IPS-15b (cell line): ENCODE measurements around the gene ABI3BP.

Experiments used
- H3K27me3 ChIP-seq: one replicate; pipeline ENCODE4 v1.6.1; 2013; ENCODE audit warnings: low read length; ENCODE audit not compliant: control insufficient read depth, insufficient read depth
- H3K36me3 ChIP-seq: one replicate; pipeline ENCODE4 v1.6.1; 2013; ENCODE audit warnings: low read length; ENCODE audit not compliant: control insufficient read depth, insufficient read depth
- H3K4me1 ChIP-seq: one replicate; pipeline ENCODE4 v1.6.1; 2013; ENCODE audit warnings: mild to moderate bottlenecking, low read length; ENCODE audit not compliant: control insufficient read depth, insufficient read depth
- H3K4me3 ChIP-seq: one replicate; pipeline ENCODE4 v1.5.1; 2013; ENCODE audit warnings: low read depth, low read length
- H3K9ac ChIP-seq: one replicate; pipeline ENCODE4 v1.6.1; 2013; ENCODE audit warnings: low read depth, mild to moderate bottlenecking, low read length
- H3K9me3 ChIP-seq: one replicate; pipeline ENCODE4 v1.6.1; 2013; ENCODE audit warnings: mild to moderate bottlenecking, low read length; ENCODE audit not compliant: control insufficient read depth, insufficient read depth

The ABI3BP gene

DNA sequence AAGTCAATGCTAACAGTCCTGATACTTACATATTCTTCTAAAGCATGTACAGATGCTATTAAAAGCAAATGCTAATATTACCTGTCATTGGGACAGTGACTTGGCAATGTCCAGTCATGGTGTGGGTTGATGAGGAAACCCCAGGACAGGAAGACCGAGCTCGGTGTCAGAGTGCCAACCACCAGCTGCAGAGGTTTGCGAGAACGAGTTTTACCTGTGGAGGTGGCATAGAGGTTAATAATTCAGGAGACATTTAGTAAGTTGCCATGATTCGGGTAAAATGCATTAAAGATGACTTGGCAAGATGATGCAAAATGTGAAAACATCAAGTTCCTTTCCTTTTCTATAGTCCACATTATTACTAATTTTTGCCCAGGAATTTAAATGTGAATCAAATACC lies 94.5 kb downstream of the ABI3BP start:
- Histone ChIP-seq H3K9me3 (no peaks in the 10 kb centered on the region), H3K9ac (no peak overlapping the region), H3K4me3 (no peak overlapping the region), H3K4me1 (no peaks in the 10 kb centered on the region), H3K27me3 (no peaks in the 10 kb centered on the region), H3K36me3 (no peaks in the 10 kb centered on the region)

GRCh38 chr3:100896994-100897393 lies 96.2 kb downstream of the ABI3BP start:
- Histone ChIP-seq H3K9me3 (no peaks in the 10 kb centered on the region), H3K9ac (no peak overlapping the region), H3K27me3 (no peaks in the 10 kb centered on the region), H3K4me3 (no peak overlapping the region), H3K4me1 (no peaks in the 10 kb centered on the region), H3K36me3 (no peaks in the 10 kb centered on the region)

- no peaks in the 10 kb centered on the region for H3K4me1 ChIP-seq
- H3K36me3 ChIP-seq, result no peaks in the 10 kb centered on the region
- no peaks in the 10 kb centered on the region for H3K27me3 ChIP-seq
- H3K9ac ChIP-seq, result no peak overlapping the region
- no peak overlapping the region for H3K4me3 ChIP-seq
- H3K9me3 ChIP-seq, result no peaks in the 10 kb centered on the region
Measured at GRCh38 chr3:100893590-100893989, 99.6 kb downstream of the ABI3BP start.

DNA sequence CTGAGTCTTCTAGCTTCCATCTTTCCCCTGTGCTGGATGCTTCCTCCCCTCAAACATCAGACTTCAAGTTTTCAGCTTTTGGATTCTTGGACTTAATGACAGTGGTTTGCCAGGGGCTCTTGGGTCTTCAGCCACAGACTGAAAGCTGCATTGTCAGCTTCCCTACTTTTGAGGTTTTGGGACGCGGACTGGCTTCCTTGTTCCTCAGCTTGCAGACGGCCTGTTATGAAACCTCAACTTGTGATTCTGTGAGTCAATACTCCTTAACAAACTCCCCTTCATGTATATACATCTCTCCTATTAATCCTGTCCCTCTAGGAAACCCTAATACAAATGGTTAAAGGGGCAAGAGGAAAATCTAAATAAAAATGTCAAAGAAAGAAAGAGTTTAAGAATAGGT lies 100.1 kb downstream of the ABI3BP start:
- no peaks in the 10 kb centered on the region for H3K36me3 ChIP-seq
- H3K4me1 ChIP-seq, result no peaks in the 10 kb centered on the region
- H3K27me3 ChIP-seq, result no peaks in the 10 kb centered on the region
- H3K9me3 ChIP-seq, result no peaks in the 10 kb centered on the region
- no peak overlapping the region for H3K4me3 ChIP-seq
- H3K9ac ChIP-seq, result no peak overlapping the region

GRCh38 chr3:100891827-100892226 lies 101.4 kb downstream of the ABI3BP start:
- Histone ChIP-seq H3K36me3 (no peaks in the 10 kb centered on the region), H3K4me3 (no peak overlapping the region), H3K4me1 (no peaks in the 10 kb centered on the region), H3K9me3 (no peaks in the 10 kb centered on the region), H3K27me3 (no peaks in the 10 kb centered on the region), H3K9ac (no peak overlapping the region)

DNA sequence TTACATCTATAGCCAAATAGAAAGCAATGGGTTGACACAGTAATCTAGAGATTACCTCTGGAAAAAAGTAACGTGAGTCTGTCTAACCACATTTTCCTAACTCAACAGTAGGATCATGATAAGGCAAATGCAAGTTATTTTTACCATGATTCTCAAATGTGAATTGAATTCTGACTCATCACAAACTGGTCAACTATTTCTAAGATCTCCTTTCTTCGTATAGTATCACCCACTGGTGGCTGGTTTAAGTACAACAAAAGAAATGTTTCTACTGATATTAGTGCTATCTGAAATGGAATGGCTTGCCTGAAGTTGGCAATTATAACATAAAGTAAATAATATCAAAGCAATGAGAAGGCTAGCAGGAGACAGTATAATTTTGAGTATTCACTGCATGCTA lies 102.2 kb downstream of the ABI3BP start:
- Histone ChIP-seq H3K4me1 (no peaks in the 10 kb centered on the region), H3K27me3 (no peaks in the 10 kb centered on the region), H3K36me3 (no peaks in the 10 kb centered on the region), H3K9ac (no peak overlapping the region), H3K9me3 (no peaks in the 10 kb centered on the region), H3K4me3 (no peak overlapping the region)

GRCh38 chr3:100888881-100889280 lies 104.3 kb downstream of the ABI3BP start:
- Histone ChIP-seq H3K27me3 (no peaks in the 10 kb centered on the region), H3K4me1 (no peaks in the 10 kb centered on the region), H3K9me3 (no peaks in the 10 kb centered on the region), H3K4me3 (no peak overlapping the region), H3K9ac (no peak overlapping the region), H3K36me3 (no peaks in the 10 kb centered on the region)

GRCh38 chr3:100882571-100882984 lies 110.6 kb downstream of the ABI3BP start:
- Histone ChIP-seq H3K9ac (no peak overlapping the region), H3K4me3 (no peak overlapping the region), H3K4me1 (no peaks in the 10 kb centered on the region), H3K9me3 (no peaks in the 10 kb centered on the region), H3K36me3 (no peaks in the 10 kb centered on the region), H3K27me3 (no peaks in the 10 kb centered on the region)

DNA sequence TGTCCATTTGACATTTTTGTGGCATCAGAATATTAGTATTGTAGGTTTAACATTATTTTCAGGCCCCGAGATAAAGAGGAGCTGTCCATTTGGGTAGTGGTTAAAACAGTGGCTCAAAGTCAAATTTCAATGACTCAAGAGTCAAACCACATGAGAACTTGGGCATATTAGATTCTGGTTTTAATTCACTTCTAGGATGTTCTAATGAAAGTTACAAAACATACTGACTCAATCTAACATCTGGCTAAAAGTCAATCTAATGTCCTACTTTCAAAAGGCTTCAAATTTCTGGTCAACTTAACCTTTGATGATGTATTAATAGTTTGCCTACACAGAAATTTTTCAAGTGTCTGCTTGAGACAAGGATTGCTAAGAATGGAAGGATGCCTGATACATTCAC lies 112.4 kb downstream of the ABI3BP start:
- H3K9me3 ChIP-seq, result no peaks in the 10 kb centered on the region
- no peak overlapping the region for H3K4me3 ChIP-seq
- no peaks in the 10 kb centered on the region for H3K4me1 ChIP-seq
- no peaks in the 10 kb centered on the region for H3K36me3 ChIP-seq
- H3K27me3 ChIP-seq, result no peaks in the 10 kb centered on the region
- H3K9ac ChIP-seq, result no peak overlapping the region

DNA sequence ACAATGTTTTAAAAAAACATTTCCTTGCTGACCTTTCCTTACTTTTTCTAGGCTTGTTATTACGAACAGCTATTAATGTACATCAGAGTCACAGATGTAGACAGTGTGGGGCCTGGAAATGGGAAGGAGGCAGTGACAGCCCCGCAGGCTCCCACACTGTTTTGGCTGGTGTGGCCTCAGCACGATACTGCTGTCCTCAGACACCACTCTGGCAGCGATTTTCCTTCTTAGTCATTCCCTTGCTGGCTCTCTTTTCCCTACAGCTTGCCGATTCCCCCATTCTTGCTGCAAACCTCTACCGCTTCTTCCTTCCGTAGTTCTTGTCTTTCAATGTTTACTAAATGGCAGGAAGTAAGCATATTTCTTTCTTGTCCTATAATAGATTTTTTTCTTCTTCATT lies 113.1 kb downstream of the ABI3BP start:
- H3K9me3 ChIP-seq, result no peaks in the 10 kb centered on the region
- no peaks in the 10 kb centered on the region for H3K4me1 ChIP-seq
- H3K9ac ChIP-seq, result no peak overlapping the region
- H3K4me3 ChIP-seq, result no peak overlapping the region
- H3K36me3 ChIP-seq, result no peaks in the 10 kb centered on the region
- no peaks in the 10 kb centered on the region for H3K27me3 ChIP-seq

DNA sequence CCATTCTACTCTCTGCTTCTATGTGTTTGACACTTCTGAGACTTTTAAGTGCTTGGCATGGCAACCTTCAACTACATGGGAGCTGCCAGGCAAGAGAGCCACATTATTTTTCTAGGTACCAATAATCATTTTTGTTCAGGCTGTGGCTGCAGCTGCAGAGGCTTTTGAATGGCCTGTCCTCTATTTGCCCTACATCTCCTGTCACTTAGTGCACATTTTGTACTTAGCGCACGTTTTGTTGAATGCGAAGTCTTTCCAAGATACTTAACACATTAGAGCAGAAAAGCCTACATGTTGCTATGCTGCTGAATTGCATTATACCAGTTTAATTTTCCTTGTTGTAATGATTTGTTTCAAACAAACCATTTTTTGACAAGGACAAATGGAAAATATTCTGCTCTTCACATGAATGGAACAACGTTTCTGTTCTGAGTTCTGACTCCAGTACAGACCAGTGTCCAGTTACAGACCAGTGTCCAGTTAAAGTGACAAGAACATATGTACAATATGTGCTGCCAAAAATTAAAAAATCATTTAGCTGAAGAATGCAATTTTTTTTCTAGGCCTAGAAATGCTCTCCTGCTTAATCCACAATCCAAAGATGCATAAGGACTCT lies 113.9 kb downstream of the ABI3BP start:
- no peaks in the 10 kb centered on the region for H3K9me3 ChIP-seq
- H3K4me3 ChIP-seq, result no peak overlapping the region
- no peaks in the 10 kb centered on the region for H3K36me3 ChIP-seq
- no peaks in the 10 kb centered on the region for H3K4me1 ChIP-seq
- no peaks in the 10 kb centered on the region for H3K27me3 ChIP-seq
- H3K9ac ChIP-seq, result no peak overlapping the region

DNA sequence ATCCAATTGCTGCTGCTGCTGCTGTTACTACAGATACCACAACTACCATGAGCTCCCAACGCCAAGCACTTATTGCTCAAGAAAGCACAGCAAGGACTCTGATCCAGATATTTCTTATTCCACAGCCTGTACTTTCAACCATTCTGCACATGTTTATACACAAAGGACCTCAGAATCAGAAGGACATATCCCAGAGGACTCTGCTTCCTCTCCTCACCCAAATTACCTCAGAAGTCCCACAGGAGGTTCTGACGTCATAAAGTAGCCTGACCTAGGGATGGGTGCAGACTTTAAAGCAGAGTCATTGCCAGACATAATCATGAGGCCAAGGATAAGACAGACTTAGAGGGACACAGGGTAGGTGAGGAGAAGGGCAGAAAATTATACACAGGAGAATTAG lies 115.9 kb downstream of the ABI3BP start:
- Histone ChIP-seq H3K9ac (no peak overlapping the region), H3K36me3 (no peaks in the 10 kb centered on the region), H3K9me3 (no peaks in the 10 kb centered on the region), H3K27me3 (no peaks in the 10 kb centered on the region), H3K4me3 (no peak overlapping the region), H3K4me1 (no peaks in the 10 kb centered on the region)
